Caco-2 (cell line): ENCODE data around the gene FARP1. TPM values are rescaled to one million over a fixed set of nuclear protein-coding genes. Genes with fewer than 3 reads are reported as not detected.

Experiments
- BruUV-seq: library from RNA; stranded (reverse); fragments of 400-500 nt; replicated peaks from 2 replicates; lab custom pipeline; 2021; lab: Mats Ljungman, UMichigan
- CTCF ChIA-PET: fragments of 300-600 bp; sonication (Branson Sonifier 250); formaldehyde crosslinking; loops from one replicate; lab custom pipeline; 2022; ENCODE audit warnings: antibody characterized with exemption; lab: Charles Lee
- POLR2A ChIA-PET: fragments of 300-600 bp; sonication (Branson Sonifier 250); formaldehyde crosslinking; loops from one replicate; lab custom pipeline; 2022; ENCODE audit warnings: antibody characterized with exemption; lab: Charles Lee
- DNase-seq, 2 experiments: peaks; one replicate each; pipeline versions ENCODE4 v3.0.0 to v3.0.0-alpha.2; 2020 to 2022
- H3K27me3 ChIP-seq: replicated peaks from 2 replicates; pipeline ENCODE4 v1.6.0; 2011; ENCODE audit warnings: low read length; ENCODE audit not compliant: control insufficient read depth, insufficient read depth
- H3K36me3 ChIP-seq: 2 replicates; pipeline ENCODE4 v1.5.1; 2011; ENCODE audit warnings: low read length; ENCODE audit not compliant: control insufficient read depth, insufficient read depth
- H3K4me1 ChIP-seq: fragments of 250-450 bp; sonication (Bioruptor Pico); 2 replicates; pipeline ENCODE4 v1.5.1; 2020; ENCODE audit warnings: mild to moderate bottlenecking
- H3K4me3 ChIP-seq: 2 replicates; pipeline ENCODE4 v1.5.1; 2011; ENCODE audit warnings: low read depth, mild to moderate bottlenecking, control low read depth, low read length
- H3K9me3 ChIP-seq: fragments of 250-450 bp; sonication (Bioruptor Pico); 2 replicates; pipeline ENCODE4 v1.5.1; 2020; ENCODE audit warnings: mild to moderate bottlenecking, moderate library complexity
- H3K27ac Mint-ChIP-seq: one replicate; pipeline ENCODE4 v1.8.0; 2022; ENCODE audit warnings: mixed read lengths; ENCODE audit not compliant: unreplicated experiment
- H3K27me3 Mint-ChIP-seq: one replicate; pipeline ENCODE4 v1.8.0; 2022; ENCODE audit warnings: mixed read lengths; ENCODE audit not compliant: insufficient read depth, unreplicated experiment
- H3K36me3 Mint-ChIP-seq: one replicate; pipeline ENCODE4 v1.8.0; 2022; ENCODE audit warnings: mild to moderate bottlenecking, mixed read lengths; ENCODE audit not compliant: insufficient read depth, unreplicated experiment
- H3K4me1 Mint-ChIP-seq: one replicate; pipeline ENCODE4 v1.8.0; 2022; ENCODE audit warnings: low read depth, mixed read lengths; ENCODE audit not compliant: unreplicated experiment
- H3K4me3 Mint-ChIP-seq: one replicate; pipeline ENCODE4 v1.8.0; 2022; ENCODE audit warnings: mild to moderate bottlenecking, moderate library complexity, mixed read lengths; ENCODE audit not compliant: unreplicated experiment
- H3K9me3 Mint-ChIP-seq: one replicate; pipeline ENCODE4 v1.8.0; 2022; ENCODE audit warnings: mixed read lengths; ENCODE audit not compliant: unreplicated experiment
- intact Hi-C: fragments of 100-400 bp; cut with micrococcal nuclease; formaldehyde crosslinking; loops from one replicate; pipeline ENCODE4 v1.10.0; 2022; ENCODE audit not compliant: unreplicated experiment
- total RNA-seq: library from RNA; stranded (reverse); gene quantifications from 2 replicates; pipeline ENCODE4 v1.2.3, GENCODE V29; 2022
- TF ChIP-seq, protein P1 (sequence below), 2 experiments: fragments of 200-600 bp in 1 of 2; IDR thresholded peaks; 1 replicate in 1 of 2; 2 replicates in 1 of 2; pipeline versions ENCODE4 v1.5.1 to v1.8.0; 2011 to 2022; ENCODE audit warnings: antibody characterized with exemption in 1 of 2, control low read depth in 1 of 2, inconsistent platforms in 1 of 2, low read depth in 1 of 2, low read length in 1 of 2, mild to moderate bottlenecking in 1 of 2, moderate library complexity in 1 of 2; ENCODE audit not compliant: insufficient read depth in 1 of 2, severe bottlenecking in 1 of 2, unreplicated experiment in 1 of 2

Gene FARP1
- total RNA-seq, 1 experiment from 2014 or later, result 189 TPM

DNA sequence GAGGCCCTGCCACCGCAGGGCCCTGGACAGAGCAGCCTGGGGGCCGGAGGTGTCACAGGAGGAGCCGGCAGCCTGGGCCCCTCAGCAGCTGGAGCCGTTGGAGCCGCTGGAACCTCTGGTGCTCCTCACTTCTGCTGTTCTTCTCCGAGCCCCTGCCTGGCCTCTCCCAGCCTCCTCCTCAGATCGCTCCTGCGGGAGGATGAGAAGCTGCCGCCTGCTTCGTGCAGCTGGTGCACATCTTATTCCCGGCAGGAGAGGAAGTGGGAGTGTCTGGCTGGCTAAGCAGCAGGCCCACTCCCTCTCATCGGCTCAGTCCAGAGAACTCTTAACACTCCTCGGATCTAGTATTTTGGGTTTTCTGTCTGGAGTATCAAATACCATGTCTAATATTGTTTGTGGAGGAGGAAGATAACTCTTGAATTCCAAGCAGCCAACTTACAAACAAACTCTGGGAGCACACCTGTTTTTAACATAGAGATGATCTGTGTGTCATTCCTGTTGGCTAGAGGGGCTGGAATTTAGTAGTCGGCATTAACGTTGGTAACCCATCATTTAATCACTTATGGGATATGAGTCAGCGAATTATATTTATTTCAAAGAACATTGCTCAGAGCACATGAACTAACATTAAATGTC lies 71.2 kb downstream of the FARP1 start:
- TF ChIP-seq, protein P1, sequence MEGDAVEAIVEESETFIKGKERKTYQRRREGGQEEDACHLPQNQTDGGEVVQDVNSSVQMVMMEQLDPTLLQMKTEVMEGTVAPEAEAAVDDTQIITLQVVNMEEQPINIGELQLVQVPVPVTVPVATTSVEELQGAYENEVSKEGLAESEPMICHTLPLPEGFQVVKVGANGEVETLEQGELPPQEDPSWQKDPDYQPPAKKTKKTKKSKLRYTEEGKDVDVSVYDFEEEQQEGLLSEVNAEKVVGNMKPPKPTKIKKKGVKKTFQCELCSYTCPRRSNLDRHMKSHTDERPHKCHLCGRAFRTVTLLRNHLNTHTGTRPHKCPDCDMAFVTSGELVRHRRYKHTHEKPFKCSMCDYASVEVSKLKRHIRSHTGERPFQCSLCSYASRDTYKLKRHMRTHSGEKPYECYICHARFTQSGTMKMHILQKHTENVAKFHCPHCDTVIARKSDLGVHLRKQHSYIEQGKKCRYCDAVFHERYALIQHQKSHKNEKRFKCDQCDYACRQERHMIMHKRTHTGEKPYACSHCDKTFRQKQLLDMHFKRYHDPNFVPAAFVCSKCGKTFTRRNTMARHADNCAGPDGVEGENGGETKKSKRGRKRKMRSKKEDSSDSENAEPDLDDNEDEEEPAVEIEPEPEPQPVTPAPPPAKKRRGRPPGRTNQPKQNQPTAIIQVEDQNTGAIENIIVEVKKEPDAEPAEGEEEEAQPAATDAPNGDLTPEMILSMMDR (IDR thresholded peaks at IDR 0.05; ENCODE audit: insufficient read depth in 1 of 2, low read depth in 1 of 2, low read length in 1 of 2, severe bottlenecking in 1 of 2, unreplicated experiment in 1 of 2), result no peak
- intact Hi-C loops, result no loop called here
- H3K9me3 Mint-ChIP-seq, result peaks cover 18% of the 10 kb centered on the region
- no peaks in the 10 kb centered on the region for H3K4me1 Mint-ChIP-seq
- no peaks in the 10 kb centered on the region for H3K27me3 ChIP-seq
- no peaks in the 10 kb centered on the region for H3K4me1 ChIP-seq
- H3K4me3 ChIP-seq, result no peak overlapping the region
- no peaks in the 10 kb centered on the region; the same call in 1 of the 2 replicates for H3K36me3 ChIP-seq
- BruUV-seq, result no TSS peak
- peaks cover 63% of the 10 kb centered on the region for H3K36me3 Mint-ChIP-seq
- H3K9me3 ChIP-seq, result 0 out of 2 replicates have a peak, but pooled peaks cover 2% of the 10 kb centered on the region
- no peak overlapping the region for H3K27ac Mint-ChIP-seq
- no peaks in the 10 kb centered on the region for H3K27me3 Mint-ChIP-seq
- POLR2A ChIA-PET, result no interaction called here
- CTCF ChIA-PET, result interaction anchor here (0.5 kb wide), 1 partner anchor 76 kb away, joined by 3 read pairs; no protein-coding TSS in a partner anchor
- DNase-seq, result no peak
- H3K4me3 Mint-ChIP-seq, result no peak overlapping the region

DNA sequence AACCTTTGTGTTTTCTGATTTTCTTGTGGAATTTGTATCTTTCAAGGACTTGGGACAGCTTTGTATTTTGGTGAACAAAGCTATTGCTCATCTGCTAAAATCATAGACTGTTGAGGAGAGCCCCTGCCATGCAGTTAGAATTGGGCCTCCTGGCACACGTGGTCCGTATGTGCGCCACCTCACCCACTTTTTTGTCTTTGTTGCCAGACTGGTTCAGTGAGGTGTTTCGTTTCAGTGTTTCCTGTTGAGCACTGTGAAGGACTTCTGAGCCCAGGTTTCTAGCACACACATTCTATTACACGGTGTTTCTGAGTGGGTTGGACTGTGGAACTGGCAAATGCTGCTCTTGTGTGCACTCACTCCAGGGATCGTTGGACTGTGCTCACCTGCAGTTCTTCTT lies 71.8 kb downstream of the FARP1 start:
- H3K27ac Mint-ChIP-seq, result no peak overlapping the region
- TF ChIP-seq, protein P1 (IDR thresholded peaks at IDR 0.05; ENCODE audit: insufficient read depth in 1 of 2, low read depth in 1 of 2, low read length in 1 of 2, severe bottlenecking in 1 of 2, unreplicated experiment in 1 of 2), result no peak
- H3K27me3 ChIP-seq, result no peaks in the 10 kb centered on the region
- H3K9me3 ChIP-seq, result 0 out of 2 replicates have a peak, but pooled peaks cover 2% of the 10 kb centered on the region
- intact Hi-C loops, result no loop called here
- POLR2A ChIA-PET, result no interaction called here
- no peak overlapping the region for H3K4me3 Mint-ChIP-seq
- no peaks in the 10 kb centered on the region for H3K27me3 Mint-ChIP-seq
- H3K4me1 ChIP-seq, result no peaks in the 10 kb centered on the region
- no TSS peak for BruUV-seq
- H3K4me3 ChIP-seq, result no peak overlapping the region
- DNase-seq, result no peak
- peaks cover 62% of the 10 kb centered on the region for H3K36me3 Mint-ChIP-seq
- peaks cover 18% of the 10 kb centered on the region for H3K9me3 Mint-ChIP-seq
- H3K36me3 ChIP-seq, result no peaks in the 10 kb centered on the region; the same call in 1 of the 2 replicates
- CTCF ChIA-PET, result interaction anchor here (0.5 kb wide), 1 partner anchor 77 kb away, joined by 3 read pairs; no protein-coding TSS in a partner anchor
- no peaks in the 10 kb centered on the region for H3K4me1 Mint-ChIP-seq

DNA sequence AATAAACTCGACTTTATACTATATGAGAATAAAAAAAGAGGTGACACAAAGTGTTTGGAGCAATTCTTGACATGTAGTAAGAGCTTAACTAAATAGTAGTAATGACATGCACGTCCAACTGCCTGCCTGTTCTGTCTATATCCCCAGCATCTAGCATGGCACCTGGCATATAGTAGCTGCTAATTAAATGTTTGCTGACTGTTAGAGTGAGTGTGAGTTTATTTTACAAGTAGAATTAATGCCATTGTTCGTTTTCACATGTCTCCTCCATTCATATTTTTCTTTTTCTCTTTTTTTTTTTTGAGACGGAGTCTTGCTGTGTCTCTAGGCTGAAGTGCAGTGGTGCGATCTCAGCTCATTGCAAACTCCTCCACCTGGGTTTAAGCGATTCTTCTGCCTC lies 72.6 kb downstream of the FARP1 start:
- intact Hi-C loops, result no loop called here
- H3K9me3 Mint-ChIP-seq, result peaks cover 14% of the 10 kb centered on the region
- H3K36me3 ChIP-seq, result no peaks in the 10 kb centered on the region; the same call in 1 of the 2 replicates
- ChIA-PET POLR2A (no interaction called here), CTCF (no interaction called here)
- H3K27ac Mint-ChIP-seq, result no peak overlapping the region
- no peak for DNase-seq
- no peaks in the 10 kb centered on the region for H3K27me3 Mint-ChIP-seq
- TF ChIP-seq, protein P1 (IDR thresholded peaks at IDR 0.05; ENCODE audit: insufficient read depth in 1 of 2, low read depth in 1 of 2, low read length in 1 of 2, severe bottlenecking in 1 of 2, unreplicated experiment in 1 of 2), result no peak
- no peaks in the 10 kb centered on the region for H3K27me3 ChIP-seq
- H3K4me1 ChIP-seq, result no peaks in the 10 kb centered on the region
- peaks cover 62% of the 10 kb centered on the region for H3K36me3 Mint-ChIP-seq
- no peaks in the 10 kb centered on the region for H3K4me1 Mint-ChIP-seq
- H3K4me3 Mint-ChIP-seq, result no peak overlapping the region
- no peak overlapping the region for H3K4me3 ChIP-seq
- H3K9me3 ChIP-seq, result 0 out of 2 replicates have a peak, but pooled peaks cover 2% of the 10 kb centered on the region
- BruUV-seq, result TSS peak; percentile 18
